Neural progenitor cell (in vitro differentiated cells): Measurements from ENCODE around the gene AKAP8. TPM values are rescaled to one million over a fixed set of nuclear protein-coding genes. Genes with fewer than 3 reads are reported as not detected.

Experiments used
- DNase-seq: peaks from one replicate; pipeline ENCODE4 v3.0.0-alpha.2; 2016; ENCODE audit warnings: low spot score
- H2AFZ ChIP-seq: fragments of 200-600 bp; sonication (generic); replicated peaks from 2 replicates; pipeline ENCODE4 v1.6.1; 2016; ENCODE audit warnings: antibody characterized with exemption
- H3F3A ChIP-seq: fragments of 200-600 bp; sonication (generic); 2 replicates; pipeline ENCODE4 v1.6.1; 2016; ENCODE audit warnings: antibody characterized with exemption, low read depth
- H3K27ac ChIP-seq: fragments of 200-600 bp; sonication (generic); 2 replicates; pipeline ENCODE4 v1.5.1; 2016; ENCODE audit warnings: mild to moderate bottlenecking
- H3K27me3 ChIP-seq: fragments of 200-600 bp; sonication (generic); 2 replicates; pipeline ENCODE4 v1.6.1; 2016; ENCODE audit warnings: mild to moderate bottlenecking, moderate library complexity
- H3K36me3 ChIP-seq: fragments of 200-600 bp; sonication (generic); 2 replicates; pipeline ENCODE4 v1.5.1; 2016
- H3K4me1 ChIP-seq: fragments of 200-600 bp; sonication (generic); 2 replicates; pipeline ENCODE4 v1.6.1; 2016; ENCODE audit warnings: mixed run types
- H3K4me2 ChIP-seq: fragments of 200-600 bp; sonication (generic); 2 replicates; pipeline ENCODE4 v1.6.1; 2016
- H3K4me3 ChIP-seq: fragments of 200-600 bp; sonication (generic); 2 replicates; pipeline ENCODE4 v1.5.1; 2016
- H3K79me2 ChIP-seq: fragments of 200-600 bp; sonication (generic); 2 replicates; pipeline ENCODE4 v1.6.1; 2016; ENCODE audit warnings: low read depth
- H3K9ac ChIP-seq: fragments of 200-600 bp; sonication (generic); 2 replicates; pipeline ENCODE4 v1.6.1; 2016
- H3K9me3 ChIP-seq: fragments of 200-600 bp; sonication (generic); 2 replicates; pipeline ENCODE4 v1.5.1; 2016; ENCODE audit warnings: low read depth
- H4K20me1 ChIP-seq: fragments of 200-600 bp; sonication (generic); 2 replicates; pipeline ENCODE4 v1.6.1; 2016; ENCODE audit warnings: low read depth
- H3K27ac Mint-ChIP-seq: 3 replicates; pipeline ENCODE4 v1.8.0; 2021; ENCODE audit warnings: mixed read lengths
- H3K27me3 Mint-ChIP-seq: 2 replicates; pipeline ENCODE4 v1.8.0; 2022; ENCODE audit warnings: low read depth, mild to moderate bottlenecking, inconsistent platforms, moderate library complexity, mixed read lengths; ENCODE audit not compliant: insufficient read depth
- H3K36me3 Mint-ChIP-seq: 3 replicates; pipeline ENCODE4 v1.8.0; 2021; ENCODE audit warnings: mixed read lengths
- H3K4me1 Mint-ChIP-seq: 3 replicates; pipeline ENCODE4 v1.8.0; 2021; ENCODE audit warnings: mixed read lengths
- H3K4me3 Mint-ChIP-seq: 3 replicates; pipeline ENCODE4 v1.8.0; 2021; ENCODE audit warnings: mild to moderate bottlenecking, moderate library complexity, mixed read lengths
- H3K9me3 Mint-ChIP-seq: 3 replicates; pipeline ENCODE4 v1.8.0; 2020; ENCODE audit warnings: mixed read lengths
- EZH2 ChIP-seq: fragments of 200-600 bp; sonication (generic); IDR thresholded peaks from 2 replicates; pipeline ENCODE4 v1.6.1; 2017; ENCODE audit warnings: antibody characterized with exemption, mild to moderate bottlenecking, moderate library complexity
- EZH2phosphoT487 ChIP-seq: fragments of 200-600 bp; sonication (generic); IDR thresholded peaks from 2 replicates; pipeline ENCODE4 v1.6.1; 2017; ENCODE audit warnings: antibody characterized with exemption
- total RNA-seq: library from RNA; depleted of rRNA; stranded (reverse); fragments of >200 nt; gene quantifications from 2 replicates; pipeline ENCODE4 v1.2.3, GENCODE V29; 2015; ENCODE audit warnings: low replicate concordance
- TF ChIP-seq, protein P1 (sequence below): fragments of 200-600 bp; sonication (generic); IDR thresholded peaks from 2 replicates; pipeline ENCODE4 v1.5.1; 2017; ENCODE audit warnings: antibody characterized with exemption, mild to moderate bottlenecking

Gene AKAP8
- total RNA-seq, 1 donor from 2014 or later = 20.1 TPM

DNA sequence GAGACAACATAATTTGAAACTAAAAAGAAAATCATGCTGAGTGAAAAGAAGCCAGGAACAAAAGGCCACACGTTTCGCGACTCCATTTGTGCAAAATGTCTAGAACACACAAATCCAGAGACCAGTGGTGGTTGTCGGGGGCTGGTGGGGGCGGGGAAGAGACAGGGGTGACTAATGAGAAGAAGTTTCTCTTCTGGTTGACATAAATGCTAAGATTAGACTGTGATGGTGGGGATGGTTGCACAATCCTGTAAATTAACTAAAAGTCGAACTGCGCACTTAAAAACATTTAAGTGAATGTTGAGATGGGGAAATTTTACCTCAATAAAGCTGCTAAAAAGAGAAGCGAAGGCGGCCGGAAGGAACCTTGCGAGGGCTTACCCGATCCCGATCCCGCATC, 7.1 kb downstream of the AKAP8 start:
- no peak overlapping the region for H3K9ac ChIP-seq
- no peaks in the 10 kb centered on the region for H3K9me3 ChIP-seq
- H3K9me3 Mint-ChIP-seq = no peaks in the 10 kb centered on the region
- no peak overlapping the region for H3K4me2 ChIP-seq
- peaks cover 10% of the 10 kb centered on the region for H3K4me1 Mint-ChIP-seq
- no peak overlapping the region for H3K4me3 ChIP-seq
- TF ChIP-seq EZH2 (no peak), EZH2phosphoT487 (no peak)
- TF ChIP-seq, protein P1, sequence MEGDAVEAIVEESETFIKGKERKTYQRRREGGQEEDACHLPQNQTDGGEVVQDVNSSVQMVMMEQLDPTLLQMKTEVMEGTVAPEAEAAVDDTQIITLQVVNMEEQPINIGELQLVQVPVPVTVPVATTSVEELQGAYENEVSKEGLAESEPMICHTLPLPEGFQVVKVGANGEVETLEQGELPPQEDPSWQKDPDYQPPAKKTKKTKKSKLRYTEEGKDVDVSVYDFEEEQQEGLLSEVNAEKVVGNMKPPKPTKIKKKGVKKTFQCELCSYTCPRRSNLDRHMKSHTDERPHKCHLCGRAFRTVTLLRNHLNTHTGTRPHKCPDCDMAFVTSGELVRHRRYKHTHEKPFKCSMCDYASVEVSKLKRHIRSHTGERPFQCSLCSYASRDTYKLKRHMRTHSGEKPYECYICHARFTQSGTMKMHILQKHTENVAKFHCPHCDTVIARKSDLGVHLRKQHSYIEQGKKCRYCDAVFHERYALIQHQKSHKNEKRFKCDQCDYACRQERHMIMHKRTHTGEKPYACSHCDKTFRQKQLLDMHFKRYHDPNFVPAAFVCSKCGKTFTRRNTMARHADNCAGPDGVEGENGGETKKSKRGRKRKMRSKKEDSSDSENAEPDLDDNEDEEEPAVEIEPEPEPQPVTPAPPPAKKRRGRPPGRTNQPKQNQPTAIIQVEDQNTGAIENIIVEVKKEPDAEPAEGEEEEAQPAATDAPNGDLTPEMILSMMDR = no peak
- H3K36me3 ChIP-seq = peaks cover 5% of the 10 kb centered on the region
- no peak overlapping the region for H3K27ac ChIP-seq
- no peak for DNase-seq
- H4K20me1 ChIP-seq = peaks cover 53% of the 10 kb centered on the region
- H3F3A ChIP-seq = no peaks in the 10 kb centered on the region
- no peak overlapping the region for H3K27ac Mint-ChIP-seq
- no peaks in the 10 kb centered on the region for H3K27me3 ChIP-seq
- H3K27me3 Mint-ChIP-seq = no peaks in the 10 kb centered on the region
- H3K79me2 ChIP-seq = peaks cover 64% of the 10 kb centered on the region
- peaks cover 16% of the 10 kb centered on the region for H3K36me3 Mint-ChIP-seq
- H2AFZ ChIP-seq = no peak overlapping the region
- no peaks in the 10 kb centered on the region for H3K4me1 ChIP-seq
- no peak overlapping the region for H3K4me3 Mint-ChIP-seq

- DNase-seq = no peak
- Histone ChIP-seq H4K20me1 (peaks cover 47% of the 10 kb centered on the region), H3K4me2 (no peak overlapping the region), H3K36me3 (peaks cover 5% of the 10 kb centered on the region), H3K27me3 (no peaks in the 10 kb centered on the region), H3K9me3 (no peaks in the 10 kb centered on the region), H3K79me2 (peaks cover 58% of the 10 kb centered on the region), H3K4me3 (no peak overlapping the region), H2AFZ (no peak overlapping the region), H3K4me1 (no peaks in the 10 kb centered on the region), H3F3A (no peaks in the 10 kb centered on the region), H3K27ac (no peak overlapping the region), H3K9ac (no peak overlapping the region)
- TF ChIP-seq EZH2phosphoT487 (no peak), EZH2 (no peak)
- TF ChIP-seq, protein P1 = no peak
- Mint-ChIP-seq H3K27ac (no peak overlapping the region), H3K4me1 (peaks cover 6% of the 10 kb centered on the region), H3K27me3 (no peaks in the 10 kb centered on the region), H3K36me3 (peaks cover 16% of the 10 kb centered on the region), H3K9me3 (no peaks in the 10 kb centered on the region), H3K4me3 (no peak overlapping the region)
Observed at GRCh38 chr19:15371786-15372380, 7.7 kb downstream of the AKAP8 start.

DNA sequence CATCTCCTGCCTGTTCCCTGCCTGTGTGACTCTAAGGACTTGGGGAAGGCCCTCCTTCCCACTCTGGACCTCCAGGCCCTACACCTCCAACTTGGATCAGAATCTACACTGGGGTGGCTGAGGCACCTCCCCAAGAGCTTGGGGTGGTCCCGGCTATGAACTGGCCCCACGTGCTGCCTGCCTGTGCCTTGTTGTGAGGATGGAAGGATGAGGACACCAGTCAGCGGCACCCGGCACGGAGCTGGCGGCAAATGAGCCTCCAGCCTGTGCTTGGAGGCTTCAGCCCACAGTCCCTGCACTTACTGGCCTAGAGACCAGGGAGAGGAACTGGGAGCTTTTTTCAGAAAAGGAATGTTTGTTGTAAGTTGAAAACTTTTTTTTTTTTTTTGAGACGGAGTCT, 8.5 kb downstream of the AKAP8 start:
- Histone ChIP-seq H3K79me2 (peaks cover 51% of the 10 kb centered on the region), H3K4me3 (no peak overlapping the region), H3K27ac (no peak overlapping the region), H3F3A (no peaks in the 10 kb centered on the region), H3K9ac (no peak overlapping the region), H3K27me3 (no peaks in the 10 kb centered on the region), H3K36me3 (peaks cover 5% of the 10 kb centered on the region), H3K4me2 (no peak overlapping the region), H4K20me1 (peaks cover 39% of the 10 kb centered on the region), H3K4me1 (no peaks in the 10 kb centered on the region), H3K9me3 (no peaks in the 10 kb centered on the region), H2AFZ (no peak overlapping the region)
- Mint-ChIP-seq H3K27me3 (no peaks in the 10 kb centered on the region), H3K36me3 (peaks cover 18% of the 10 kb centered on the region), H3K4me3 (no peak overlapping the region), H3K9me3 (no peaks in the 10 kb centered on the region), H3K27ac (no peak overlapping the region), H3K4me1 (peaks cover 2% of the 10 kb centered on the region)
- TF ChIP-seq, protein P1 = no peak
- TF ChIP-seq EZH2phosphoT487 (no peak), EZH2 (no peak)
- DNase-seq = no peak
